PFSK-1 (cell line): ENCODE results near the gene ATAD3A.

Source experiments
- FOXP2 ChIP-seq: optimal IDR thresholded peaks from 2 replicates; pipeline ENCODE3; 2011; ENCODE audit warnings: borderline replicate concordance, control low read depth, inconsistent platforms; ENCODE audit not compliant: insufficient read depth; ENCODE audit errors: extremely low read length, extremely low read depth
- POLR2AphosphoS5 ChIP-seq: IDR thresholded peaks from 2 replicates; pipeline ENCODE4 v1.6.1; 2012; ENCODE audit warnings: low read depth, mild to moderate bottlenecking, control low read depth, low read length, moderate library complexity
- REST ChIP-seq, 2 experiments: IDR thresholded peaks; 2 replicates each; pipeline versions ENCODE4 v1.6.1 to v1.8.0; 2011 to 2012; ENCODE audit warnings: low read depth in 2 of 2, low read length in 2 of 2, control low read depth in 1 of 2, inconsistent platforms in 1 of 2, mild to moderate bottlenecking in 1 of 2, moderate library complexity in 1 of 2; ENCODE audit not compliant: insufficient read depth in 1 of 2
- SIN3A ChIP-seq: IDR thresholded peaks from 2 replicates; pipeline ENCODE4 v1.6.1; 2012; ENCODE audit warnings: mild to moderate bottlenecking, low read length, moderate library complexity, borderline replicate concordance; ENCODE audit not compliant: insufficient read depth
- TAF1 ChIP-seq: IDR thresholded peaks from 2 replicates; pipeline ENCODE4 v1.6.1; 2012; ENCODE audit warnings: low read length, control low read depth, borderline replicate concordance; ENCODE audit not compliant: insufficient read depth

Gene ATAD3A

GRCh38 chr1:1538334-1538733 lies 26.4 kb downstream of the ATAD3A start:
- TF ChIP-seq REST (IDR thresholded peaks at IDR 0.05; ENCODE audit: insufficient read depth in 1 of 2, low read depth in 2 of 2, low read length in 2 of 2) (no peak), TAF1 (no peak), FOXP2 (no peak)

- TF ChIP-seq REST (IDR thresholded peaks at IDR 0.05; ENCODE audit: insufficient read depth in 1 of 2, low read depth in 2 of 2, low read length in 2 of 2) (no peak), SIN3A (no peak), POLR2AphosphoS5 (no peak), FOXP2 (no peak), TAF1 (no peak)
Measured at GRCh38 chr1:1538989-1539309, 27.0 kb downstream of the ATAD3A start.

- TF ChIP-seq SIN3A (no peak), TAF1 (no peak), POLR2AphosphoS5 (no peak), FOXP2 (no peak), REST (IDR thresholded peaks at IDR 0.05; ENCODE audit: insufficient read depth in 1 of 2, low read depth in 2 of 2, low read length in 2 of 2) (no peak)
Measured at GRCh38 chr1:1539310-1540089, 27.5 kb downstream of the ATAD3A start.

- TF ChIP-seq POLR2AphosphoS5, result no peak
- TF ChIP-seq REST (IDR thresholded peaks at IDR 0.05; ENCODE audit: insufficient read depth in 1 of 2, low read depth in 2 of 2, low read length in 2 of 2), result no peak
- no peak for TF ChIP-seq SIN3A
- TF ChIP-seq TAF1, result no peak
- TF ChIP-seq FOXP2, result no peak
Measured at GRCh38 chr1:1540090-1540817, 28.3 kb downstream of the ATAD3A start, which contains the start of gene TMEM240. TSS of gene TMEM240 (minus strand) at chr1:1540624. CDS start at chr1:1540346, 278 bp downstream.
